Measurements from ENCODE around the gene FSTL1. TPM values are rescaled to one million over a fixed set of nuclear protein-coding genes. Genes with fewer than 3 reads are reported as not detected.

FSTL1 gene
- total and polyA plus RNA-seq, 2 experiments from 2014 or later: 50.8 to 258 TPM

DNA sequence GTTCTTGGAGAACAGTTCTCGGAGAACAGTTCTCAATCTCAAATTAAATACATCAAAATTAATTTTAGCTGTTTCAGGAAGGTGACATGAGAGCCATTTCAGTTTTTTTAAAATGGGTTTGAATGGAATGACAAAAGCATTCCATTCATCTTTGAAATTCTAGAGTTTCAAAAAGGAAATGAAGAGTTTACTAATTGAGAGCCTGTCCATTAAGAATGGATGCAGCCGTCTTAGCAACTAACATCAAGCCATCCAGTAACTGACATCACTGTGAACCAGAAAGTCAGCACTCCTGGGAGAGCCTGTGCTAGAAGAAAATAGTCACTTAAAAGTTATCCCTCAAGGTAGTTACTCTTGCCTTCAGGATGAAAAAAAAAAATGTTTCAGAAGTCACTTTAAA is 47.0 kb upstream of the FSTL1 start:
- no peaks in the 10 kb centered on the region for H3K27me3 Mint-ChIP-seq (ENCODE audit: insufficient read depth, low read depth, poor library complexity)
- Histone ChIP-seq H3K4me2 (peak overlapping the region; percentile 22; the same call in 1 of the 2 replicates), H3K9me2 (ENCODE audit: insufficient read depth) (no peaks in the 10 kb centered on the region), H3K27ac (ENCODE audit: low read depth) (peak overlapping the region; percentile 71), H3K79me2 (replicated peaks; ENCODE audit: insufficient read depth) (no peaks in the 10 kb centered on the region), H3F3A (replicated peaks; ENCODE audit: low read depth) (no peaks in the 10 kb centered on the region), H3K4me3 (no peak overlapping the region), H4K20me1 (replicated peaks; ENCODE audit: insufficient read depth) (no peaks in the 10 kb centered on the region), H3K27me3 (ENCODE audit: insufficient read depth) (no peaks in the 10 kb centered on the region), H3K4me1 (ENCODE audit: insufficient read depth) (peaks cover 27% of the 10 kb centered on the region), H3K36me3 (ENCODE audit: insufficient read depth) (no peaks in the 10 kb centered on the region), H2AFZ (no peak overlapping the region)
- H3K4me1 Mint-ChIP-seq: peaks cover 39% of the 10 kb centered on the region
- peaks cover 31% of the 10 kb centered on the region for H3K9me3 Mint-ChIP-seq
- no peak for TF ChIP-seq EZH2phosphoT487 (IDR thresholded peaks at IDR 0.05; ENCODE audit: unreplicated experiment)
- TF ChIP-seq JUNB (IDR thresholded peaks at IDR 0.05; ENCODE audit: unreplicated experiment): no peak
- 0 out of 2 replicates have a peak, but pooled peaks have one; percentile 43 for TF ChIP-seq NANOG (IDR thresholded peaks at IDR 0.05; ENCODE audit: borderline replicate concordance)
- TF ChIP-seq, protein P1, sequence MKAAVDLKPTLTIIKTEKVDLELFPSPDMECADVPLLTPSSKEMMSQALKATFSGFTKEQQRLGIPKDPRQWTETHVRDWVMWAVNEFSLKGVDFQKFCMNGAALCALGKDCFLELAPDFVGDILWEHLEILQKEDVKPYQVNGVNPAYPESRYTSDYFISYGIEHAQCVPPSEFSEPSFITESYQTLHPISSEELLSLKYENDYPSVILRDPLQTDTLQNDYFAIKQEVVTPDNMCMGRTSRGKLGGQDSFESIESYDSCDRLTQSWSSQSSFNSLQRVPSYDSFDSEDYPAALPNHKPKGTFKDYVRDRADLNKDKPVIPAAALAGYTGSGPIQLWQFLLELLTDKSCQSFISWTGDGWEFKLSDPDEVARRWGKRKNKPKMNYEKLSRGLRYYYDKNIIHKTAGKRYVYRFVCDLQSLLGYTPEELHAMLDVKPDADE (IDR thresholded peaks at IDR 0.05): no peak
- TF ChIP-seq, protein P2, sequence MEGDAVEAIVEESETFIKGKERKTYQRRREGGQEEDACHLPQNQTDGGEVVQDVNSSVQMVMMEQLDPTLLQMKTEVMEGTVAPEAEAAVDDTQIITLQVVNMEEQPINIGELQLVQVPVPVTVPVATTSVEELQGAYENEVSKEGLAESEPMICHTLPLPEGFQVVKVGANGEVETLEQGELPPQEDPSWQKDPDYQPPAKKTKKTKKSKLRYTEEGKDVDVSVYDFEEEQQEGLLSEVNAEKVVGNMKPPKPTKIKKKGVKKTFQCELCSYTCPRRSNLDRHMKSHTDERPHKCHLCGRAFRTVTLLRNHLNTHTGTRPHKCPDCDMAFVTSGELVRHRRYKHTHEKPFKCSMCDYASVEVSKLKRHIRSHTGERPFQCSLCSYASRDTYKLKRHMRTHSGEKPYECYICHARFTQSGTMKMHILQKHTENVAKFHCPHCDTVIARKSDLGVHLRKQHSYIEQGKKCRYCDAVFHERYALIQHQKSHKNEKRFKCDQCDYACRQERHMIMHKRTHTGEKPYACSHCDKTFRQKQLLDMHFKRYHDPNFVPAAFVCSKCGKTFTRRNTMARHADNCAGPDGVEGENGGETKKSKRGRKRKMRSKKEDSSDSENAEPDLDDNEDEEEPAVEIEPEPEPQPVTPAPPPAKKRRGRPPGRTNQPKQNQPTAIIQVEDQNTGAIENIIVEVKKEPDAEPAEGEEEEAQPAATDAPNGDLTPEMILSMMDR (conservative IDR thresholded peaks at IDR 0.05; ENCODE audit: low read depth in 2 of 2): no peak
- TF ChIP-seq REST (IDR thresholded peaks at IDR 0.05; ENCODE audit: unreplicated experiment): no peak
- TF ChIP-seq ZNF331 (CRISPR knock-in tag; IDR thresholded peaks at IDR 0.05; ENCODE audit: low read depth): no peak
- TF ChIP-seq STAT1 (IDR thresholded peaks at IDR 0.05; ENCODE audit: unreplicated experiment): no peak
- TF ChIP-seq EZH2 (IDR thresholded peaks at IDR 0.05; ENCODE audit: low read depth, unreplicated experiment): no peak
- peak; percentile 53 for DNase-seq (ENCODE audit: low spot score)
- no peak overlapping the region for H3K27ac Mint-ChIP-seq
- H3K36me3 Mint-ChIP-seq (ENCODE audit: low read depth): peaks cover 24% of the 10 kb centered on the region
- H3K4me3 Mint-ChIP-seq: no peak overlapping the region
- no peak; the same call in 2 of the 3 replicates for ATAC-seq

DNA sequence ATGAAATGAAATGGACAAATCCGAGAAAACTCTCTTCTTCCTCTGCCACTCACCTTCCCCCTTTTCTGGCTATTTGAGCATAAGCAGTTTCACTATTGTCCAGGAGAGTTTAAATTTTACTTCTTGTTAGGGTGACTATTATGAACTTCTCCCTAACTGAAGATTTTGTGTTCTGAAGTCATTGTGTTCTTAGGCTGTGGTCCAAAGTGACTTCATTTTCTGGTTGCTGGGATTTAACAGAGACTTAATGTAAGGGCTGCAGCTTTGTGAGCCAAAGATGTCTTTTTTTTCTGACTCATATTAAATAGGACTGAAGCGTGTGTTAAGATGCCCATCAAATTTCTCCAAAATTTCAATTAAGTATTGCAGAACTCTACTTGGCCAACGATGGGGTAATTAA is 46.5 kb upstream of the FSTL1 start:
- H3K4me1 Mint-ChIP-seq: peaks cover 39% of the 10 kb centered on the region
- H3K9me3 Mint-ChIP-seq: peaks cover 31% of the 10 kb centered on the region
- no peaks in the 10 kb centered on the region for H3K36me3 ChIP-seq (ENCODE audit: insufficient read depth)
- H3K4me1 ChIP-seq (ENCODE audit: insufficient read depth): peaks cover 26% of the 10 kb centered on the region
- H3K9me2 ChIP-seq (ENCODE audit: insufficient read depth): no peaks in the 10 kb centered on the region
- no peak for DNase-seq (ENCODE audit: low spot score)
- H2AFZ ChIP-seq: no peak overlapping the region
- H3K27ac ChIP-seq (ENCODE audit: low read depth): peak overlapping the region; percentile 16; the same call in 1 of the 2 replicates
- peaks cover 24% of the 10 kb centered on the region for H3K36me3 Mint-ChIP-seq (ENCODE audit: low read depth)
- ATAC-seq: no peak
- H3K79me2 ChIP-seq (replicated peaks; ENCODE audit: insufficient read depth): no peaks in the 10 kb centered on the region
- H3F3A ChIP-seq (replicated peaks; ENCODE audit: low read depth): no peaks in the 10 kb centered on the region
- H3K4me3 Mint-ChIP-seq: no peak overlapping the region
- H3K4me3 ChIP-seq: no peak overlapping the region
- H4K20me1 ChIP-seq (replicated peaks; ENCODE audit: insufficient read depth): no peaks in the 10 kb centered on the region
- 0 out of 2 replicates have a peak overlapping the region, but pooled peaks have one; percentile 13 for H3K27ac Mint-ChIP-seq
- H3K27me3 ChIP-seq (ENCODE audit: insufficient read depth): no peaks in the 10 kb centered on the region
- no peaks in the 10 kb centered on the region for H3K27me3 Mint-ChIP-seq (ENCODE audit: insufficient read depth, low read depth, poor library complexity)
- H3K4me2 ChIP-seq: peak overlapping the region; percentile 22; the same call in 1 of the 2 replicates
- TF ChIP-seq CREB1 (CRISPR knock-in tag; IDR thresholded peaks at IDR 0.05; ENCODE audit: low read depth): no peak
- no peak for TF ChIP-seq EZH2phosphoT487 (IDR thresholded peaks at IDR 0.05; ENCODE audit: unreplicated experiment)
- TF ChIP-seq REST (IDR thresholded peaks at IDR 0.05; ENCODE audit: unreplicated experiment): no peak
- no peak for TF ChIP-seq NANOG (IDR thresholded peaks at IDR 0.05; ENCODE audit: borderline replicate concordance)
- no peak for TF ChIP-seq ZNF331 (CRISPR knock-in tag; IDR thresholded peaks at IDR 0.05; ENCODE audit: low read depth)

Data from GM23338 (cell line).